Measurements from ENCODE around the gene MRGPRG. TPM values are rescaled to one million over a fixed set of nuclear protein-coding genes. Genes with fewer than 3 reads are reported as not detected.

Gene MRGPRG
- polyA plus RNA-seq, 1 donor, result not detected

DNA sequence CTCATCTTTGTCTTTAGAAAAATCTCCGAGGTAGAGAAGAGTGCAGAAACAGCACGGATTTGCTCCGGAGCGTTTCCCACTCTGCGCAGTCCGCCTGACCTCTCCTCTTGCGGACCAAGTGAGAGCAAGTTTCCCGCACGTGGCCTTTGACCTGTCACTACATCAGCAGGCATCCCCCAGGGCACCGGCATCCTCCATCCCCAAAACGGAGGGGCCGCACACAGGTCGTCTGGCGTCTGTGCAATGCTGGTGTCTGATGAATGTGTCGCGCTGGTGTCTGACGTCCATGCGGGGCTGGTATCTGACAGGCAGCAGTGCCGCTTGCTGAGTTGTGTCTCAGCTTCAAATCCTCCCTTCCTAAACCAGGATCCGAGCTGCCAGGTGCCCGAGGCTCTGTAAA lies 14.3 kb upstream of the MRGPRG start:
- Histone ChIP-seq H3K36me3 (ENCODE audit: control insufficient read depth, insufficient read depth, low read length) (no peaks in the 10 kb centered on the region), H3K27me3 (ENCODE audit: control insufficient read depth, insufficient read depth, low read length) (peaks cover 48% of the 10 kb centered on the region), H3K4me3 (ENCODE audit: low read length) (no peak overlapping the region), H3K27ac (ENCODE audit: low read length) (no peak overlapping the region), H3K9me3 (ENCODE audit: control insufficient read depth, low read depth, low read length) (no peaks in the 10 kb centered on the region), H3K4me1 (ENCODE audit: control insufficient read depth, insufficient read depth, low read length) (no peaks in the 10 kb centered on the region)
- no CpG with 5 or more reads among the region's 21 CpGs for WGBS (ENCODE audit: insufficient coverage, low lambda C conversion rate)
- DNase-seq, result no peak

DNA sequence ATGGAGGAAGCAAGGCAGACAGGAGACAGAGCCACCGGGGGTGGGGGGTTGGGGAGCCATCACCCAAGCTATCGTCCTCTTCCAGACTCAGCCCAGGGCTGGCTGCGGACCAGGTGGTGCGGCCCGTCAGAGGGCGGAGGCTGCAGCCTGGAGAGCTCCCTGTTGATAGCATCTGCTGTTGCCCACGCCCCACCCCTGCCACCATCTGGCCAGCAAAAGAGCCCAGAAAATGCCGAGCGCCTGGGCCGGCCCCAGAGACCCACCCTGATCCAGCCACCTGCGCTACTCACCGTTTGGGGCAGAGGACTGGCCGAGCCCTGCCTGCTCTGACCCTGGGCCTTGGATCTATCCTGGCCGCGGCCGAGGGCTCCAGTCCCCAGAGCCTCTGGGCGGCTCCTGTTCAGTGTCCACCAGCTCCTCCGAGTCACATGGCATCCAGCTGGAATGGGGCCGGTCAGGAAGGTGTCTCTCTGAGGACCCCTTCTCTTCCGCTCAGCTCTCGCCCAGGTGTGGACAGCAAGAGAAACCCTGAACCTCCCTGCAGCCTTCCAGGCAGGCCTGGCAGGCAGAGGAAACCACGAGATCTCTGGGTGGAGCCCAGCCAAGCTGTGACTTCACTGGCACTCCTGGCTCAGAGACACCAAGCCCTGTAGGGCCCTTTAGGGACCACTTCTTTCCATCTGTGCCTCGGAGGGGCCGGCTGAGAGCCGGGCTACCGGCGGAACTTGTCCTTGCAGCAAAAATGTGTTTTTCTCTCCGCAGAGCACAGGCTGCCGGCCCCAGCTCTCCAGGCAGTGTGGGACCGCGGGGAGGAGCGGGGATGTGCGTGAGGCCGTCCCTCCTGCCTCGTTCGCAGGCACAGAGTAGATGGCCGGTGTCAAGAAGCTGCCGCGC lies 13.5 kb upstream of the MRGPRG start, which contains the start of gene MRGPRE:
Gene MRGPRE (minus strand): TSS at position 567 of the 894 bp plus-strand sequence. CDS start 3,618 bp downstream, outside the sequence.
- H3K27me3 ChIP-seq (ENCODE audit: control insufficient read depth, insufficient read depth, low read length), result peaks cover 48% of the 10 kb centered on the region
- no peak for DNase-seq

DNA sequence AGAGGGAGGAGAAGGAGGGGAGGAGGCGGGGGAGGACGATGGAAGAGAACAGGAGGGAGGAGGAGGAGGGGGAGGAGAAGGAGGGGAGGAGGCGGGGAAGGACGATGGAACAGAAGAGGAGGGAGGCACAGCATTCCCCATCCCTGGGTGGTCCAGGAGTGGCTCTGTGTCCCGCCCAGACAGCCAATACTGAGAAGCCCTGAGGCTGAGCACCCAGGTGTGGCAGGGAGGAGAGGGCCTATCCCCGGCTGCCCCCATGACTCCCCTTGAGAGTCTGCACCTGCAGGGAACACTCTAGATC lies 12.9 kb upstream of the MRGPRG start:
- Histone ChIP-seq H3K9me3 (ENCODE audit: control insufficient read depth, low read depth, low read length) (no peaks in the 10 kb centered on the region), H3K36me3 (ENCODE audit: control insufficient read depth, insufficient read depth, low read length) (no peaks in the 10 kb centered on the region), H3K4me3 (ENCODE audit: low read length) (no peak overlapping the region), H3K27ac (ENCODE audit: low read length) (no peak overlapping the region), H3K4me1 (ENCODE audit: control insufficient read depth, insufficient read depth, low read length) (no peaks in the 10 kb centered on the region), H3K27me3 (ENCODE audit: control insufficient read depth, insufficient read depth, low read length) (peaks cover 48% of the 10 kb centered on the region)
- DNase-seq, result no peak
- WGBS (ENCODE audit: insufficient coverage, low lambda C conversion rate), result no CpG with 5 or more reads among the region's 6 CpGs

More for the DNA sequence above, 13.5 kb upstream of the MRGPRG start, which contains the start of gene MRGPRE:
- Histone ChIP-seq H3K9me3 (ENCODE audit: control insufficient read depth, low read depth, low read length) (no peaks in the 10 kb centered on the region), H3K27ac (ENCODE audit: low read length) (no peak within 1 kb of the TSS), H3K4me3 (ENCODE audit: low read length) (no peak within 1 kb of the TSS), H3K36me3 (ENCODE audit: control insufficient read depth, insufficient read depth, low read length) (no peaks in the 10 kb centered on the region), H3K4me1 (ENCODE audit: control insufficient read depth, insufficient read depth, low read length) (no peaks in the 10 kb centered on the region)
- no CpG with 5 or more reads among the region's 39 CpGs for WGBS (ENCODE audit: insufficient coverage, low lambda C conversion rate)

DNA sequence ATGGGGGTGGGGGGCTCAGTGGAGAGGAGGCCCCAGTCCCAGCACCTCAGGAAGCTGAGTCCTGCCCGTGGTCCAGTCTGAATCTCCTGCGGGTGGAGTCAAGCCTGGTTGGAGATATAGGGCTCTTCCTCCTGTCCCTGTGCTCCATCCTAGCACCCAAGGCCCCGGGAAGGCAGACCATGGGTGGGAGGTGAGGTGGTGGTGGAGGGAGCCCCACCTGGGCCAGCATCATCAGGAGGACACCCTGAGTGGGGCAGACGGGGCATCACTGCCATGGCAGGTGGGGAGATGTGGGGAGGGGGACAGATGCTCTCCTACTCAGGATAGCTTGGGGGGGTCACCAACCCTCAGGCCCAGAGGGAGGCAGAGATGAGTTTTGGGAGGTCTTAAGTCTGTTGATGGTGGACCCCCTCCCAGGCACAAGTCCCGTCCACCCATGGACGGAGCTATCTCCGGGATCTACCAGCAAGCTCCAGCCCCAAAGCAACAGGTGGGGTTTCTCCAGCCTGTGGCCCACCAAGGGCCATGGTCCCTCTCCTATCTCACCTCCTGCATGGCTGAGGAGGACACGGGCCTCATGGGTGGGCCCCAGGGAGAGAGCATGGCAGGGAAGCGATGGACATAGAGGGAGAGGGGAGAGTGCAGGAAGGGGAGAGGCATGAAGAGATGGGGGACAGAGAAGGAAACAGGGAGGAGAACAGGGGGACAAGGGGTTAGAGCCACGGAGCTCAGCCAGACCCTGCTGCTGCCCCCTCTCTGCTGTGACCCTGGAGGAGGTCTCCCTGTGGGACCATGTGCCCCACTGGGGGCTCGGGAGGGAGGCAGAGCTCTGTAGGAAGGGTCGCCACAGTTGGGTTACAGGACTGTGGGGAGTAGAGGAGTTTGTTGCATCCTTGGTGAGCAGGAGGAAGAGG lies 12.3 kb upstream of the MRGPRG start:
- DNase-seq, result no peak
- no peak overlapping the region for H3K27ac ChIP-seq (ENCODE audit: low read length)
- H3K4me3 ChIP-seq (ENCODE audit: low read length), result no peak overlapping the region
- peaks cover 48% of the 10 kb centered on the region for H3K27me3 ChIP-seq (ENCODE audit: control insufficient read depth, insufficient read depth, low read length)
- no CpG with 5 or more reads among the region's 12 CpGs for WGBS (ENCODE audit: insufficient coverage, low lambda C conversion rate)
- no peaks in the 10 kb centered on the region for H3K36me3 ChIP-seq (ENCODE audit: control insufficient read depth, insufficient read depth, low read length)
- no peaks in the 10 kb centered on the region for H3K4me1 ChIP-seq (ENCODE audit: control insufficient read depth, insufficient read depth, low read length)
- no peaks in the 10 kb centered on the region for H3K9me3 ChIP-seq (ENCODE audit: control insufficient read depth, low read depth, low read length)

DNA sequence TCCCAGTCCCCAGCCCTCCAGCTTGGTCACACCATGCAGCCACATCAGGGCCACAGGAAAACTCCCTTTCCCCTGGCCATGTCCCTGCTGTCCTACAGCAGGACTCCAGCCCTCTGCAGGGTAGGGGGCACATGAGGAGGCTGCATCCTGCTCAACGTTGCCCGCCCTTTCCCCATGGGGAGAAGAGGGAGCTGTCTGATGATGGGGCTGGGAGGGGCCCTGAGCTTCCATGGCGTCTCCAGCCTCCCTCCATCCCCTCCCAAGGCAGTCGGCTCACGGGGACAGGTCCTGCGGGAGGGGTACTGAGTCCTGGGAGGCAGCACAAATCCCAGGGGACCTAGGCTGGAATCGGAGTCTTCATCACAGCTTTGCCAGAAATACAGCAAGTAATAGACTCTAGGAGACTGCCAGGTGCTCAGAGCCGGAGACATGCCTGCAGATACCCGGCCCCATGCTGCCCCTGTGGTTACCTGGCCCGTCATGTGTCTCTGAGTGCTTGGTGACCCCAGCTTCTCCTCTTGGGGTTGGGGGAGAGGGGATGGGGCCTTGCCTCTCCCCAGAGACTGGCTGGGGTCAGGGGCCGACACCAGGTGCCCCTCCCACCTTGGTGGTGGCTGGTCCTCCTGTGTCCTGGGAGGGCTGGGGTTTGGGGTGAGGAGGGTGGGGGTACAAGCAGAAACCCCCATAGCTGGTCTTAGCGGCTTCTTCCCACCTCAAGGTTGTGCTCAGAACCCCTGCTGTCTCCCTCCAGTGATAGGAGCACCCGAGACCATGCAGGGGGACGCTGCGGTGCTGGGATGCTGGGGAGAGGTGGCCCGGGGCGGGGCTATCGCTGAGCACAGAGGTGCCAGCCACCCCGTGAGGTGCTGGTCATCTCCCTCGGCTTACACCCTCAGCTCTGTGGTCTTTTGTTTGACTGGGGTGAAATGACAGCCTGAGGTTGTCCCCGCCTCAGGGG lies 11.3 kb upstream of the MRGPRG start:
- WGBS (ENCODE audit: insufficient coverage, low lambda C conversion rate), result no CpG with 5 or more reads among the region's 21 CpGs
- Histone ChIP-seq H3K4me3 (ENCODE audit: low read length) (no peak overlapping the region), H3K27me3 (ENCODE audit: control insufficient read depth, insufficient read depth, low read length) (peaks cover 47% of the 10 kb centered on the region), H3K36me3 (ENCODE audit: control insufficient read depth, insufficient read depth, low read length) (no peaks in the 10 kb centered on the region), H3K27ac (ENCODE audit: low read length) (no peak overlapping the region), H3K4me1 (ENCODE audit: control insufficient read depth, insufficient read depth, low read length) (no peaks in the 10 kb centered on the region), H3K9me3 (ENCODE audit: control insufficient read depth, low read depth, low read length) (no peaks in the 10 kb centered on the region)
- no peak for DNase-seq

DNA sequence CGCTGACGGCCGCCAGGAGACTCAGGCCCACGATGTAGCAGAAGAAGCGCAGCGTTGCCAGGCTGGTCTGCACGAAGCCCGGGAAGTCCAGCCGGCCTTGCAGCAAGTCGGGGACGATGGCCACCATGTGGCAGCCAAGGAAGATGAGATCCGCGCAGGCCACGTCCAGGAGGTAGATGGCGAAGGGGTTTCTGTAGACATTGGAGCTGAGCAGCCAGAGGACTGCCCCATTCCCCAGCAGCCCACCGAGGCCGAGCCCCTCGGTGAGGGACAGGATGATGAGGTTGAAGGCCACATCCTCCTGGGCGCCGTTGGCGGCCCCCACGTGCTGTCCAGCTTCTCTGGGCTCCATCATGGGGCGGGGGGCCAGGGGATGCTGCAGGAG lies 9.8 kb upstream of the MRGPRG start:
- WGBS (ENCODE audit: insufficient coverage, low lambda C conversion rate), result no CpG with 5 or more reads among the region's 23 CpGs
- Histone ChIP-seq H3K9me3 (ENCODE audit: control insufficient read depth, low read depth, low read length) (no peaks in the 10 kb centered on the region), H3K36me3 (ENCODE audit: control insufficient read depth, insufficient read depth, low read length) (no peaks in the 10 kb centered on the region), H3K4me1 (ENCODE audit: control insufficient read depth, insufficient read depth, low read length) (no peaks in the 10 kb centered on the region), H3K4me3 (ENCODE audit: low read length) (no peak overlapping the region), H3K27ac (ENCODE audit: low read length) (no peak overlapping the region), H3K27me3 (ENCODE audit: control insufficient read depth, insufficient read depth, low read length) (peaks cover 51% of the 10 kb centered on the region)
- no peak for DNase-seq

DNA sequence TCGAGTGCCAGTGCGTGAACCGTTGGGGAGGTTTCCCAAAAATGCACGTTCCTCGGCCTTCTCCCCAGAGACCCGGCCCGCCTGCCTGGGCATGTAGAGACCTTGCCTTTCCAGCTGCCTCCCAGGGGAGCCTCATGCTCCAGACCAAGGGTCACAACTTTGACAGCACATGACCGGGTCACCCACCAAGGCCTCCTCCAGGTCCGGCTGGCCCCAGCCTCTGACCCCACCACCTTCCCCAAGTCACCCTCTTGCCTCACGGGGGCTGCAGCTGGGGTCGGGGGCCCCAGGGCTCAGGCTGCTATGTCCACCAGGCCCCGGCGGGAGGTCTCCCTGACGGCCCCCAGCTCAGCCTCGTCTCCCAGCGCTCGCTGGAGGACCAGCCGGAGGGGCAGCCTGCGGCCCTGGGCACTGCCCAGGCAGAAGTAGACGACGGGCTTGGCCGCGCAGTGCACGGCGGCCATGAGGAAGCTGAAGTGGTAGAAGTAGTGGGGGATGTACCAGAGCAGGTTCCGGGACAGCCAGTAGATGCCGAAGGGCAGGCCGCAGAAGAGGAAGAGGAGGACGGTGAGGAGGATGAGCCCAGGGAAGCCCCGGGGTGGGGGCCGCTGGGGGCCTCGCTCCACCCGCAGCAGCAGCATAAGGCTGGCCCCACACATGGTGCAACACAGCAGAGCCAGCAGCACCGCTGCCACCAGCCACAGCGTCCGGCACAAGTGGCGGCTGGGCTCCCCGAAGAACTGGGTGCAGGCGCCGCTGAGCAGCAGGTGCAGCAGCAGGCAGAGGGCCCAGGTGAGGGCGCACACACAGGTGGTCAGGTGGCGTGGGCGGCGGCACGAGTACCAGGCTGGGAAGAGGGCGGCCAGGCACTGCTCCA lies 9.2 kb upstream of the MRGPRG start:
- no peak for DNase-seq

DNA sequence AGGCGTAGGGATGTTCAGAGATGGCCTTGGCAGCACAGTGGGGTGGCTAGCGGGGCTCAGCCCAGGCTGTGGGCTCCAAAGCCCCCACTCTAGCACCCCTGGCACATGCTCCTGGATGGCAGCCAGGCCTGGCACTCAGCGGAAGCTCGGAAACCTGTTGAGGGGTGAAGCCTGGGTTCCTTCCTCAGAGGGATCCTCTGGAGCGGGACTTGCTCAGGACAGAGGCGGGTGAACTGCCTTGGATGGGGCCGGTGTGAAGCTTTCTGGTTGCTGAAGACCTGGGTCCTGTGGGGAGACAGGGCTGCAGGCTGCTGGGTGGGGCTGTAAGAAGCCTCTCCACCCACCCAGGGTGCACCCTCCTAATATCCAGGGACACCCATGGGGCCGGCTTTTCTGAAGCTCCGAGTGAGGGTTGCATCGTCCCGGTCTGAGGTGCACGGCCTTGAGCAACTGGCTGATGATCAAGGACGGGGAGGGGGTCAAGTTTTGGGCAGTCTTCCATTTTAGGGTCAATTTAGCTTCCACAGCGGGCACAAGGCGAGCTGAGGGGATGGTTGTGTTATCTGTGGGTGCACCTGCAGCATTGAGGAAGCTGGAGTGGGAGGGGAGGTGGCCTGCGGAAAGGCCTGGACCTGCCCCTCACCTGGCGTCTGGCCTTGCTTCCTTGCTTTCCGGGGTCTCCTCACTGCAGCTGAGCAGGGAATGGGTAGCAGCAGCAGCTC lies 8.4 kb upstream of the MRGPRG start:
- WGBS (ENCODE audit: insufficient coverage, low lambda C conversion rate), result no CpG with 5 or more reads among the region's 18 CpGs
- DNase-seq, result no peak
- Histone ChIP-seq H3K4me3 (ENCODE audit: low read length) (no peak overlapping the region), H3K36me3 (ENCODE audit: control insufficient read depth, insufficient read depth, low read length) (no peaks in the 10 kb centered on the region), H3K27me3 (ENCODE audit: control insufficient read depth, insufficient read depth, low read length) (peaks cover 46% of the 10 kb centered on the region), H3K27ac (ENCODE audit: low read length) (no peak overlapping the region), H3K9me3 (ENCODE audit: control insufficient read depth, low read depth, low read length) (no peaks in the 10 kb centered on the region), H3K4me1 (ENCODE audit: control insufficient read depth, insufficient read depth, low read length) (no peaks in the 10 kb centered on the region)

More for the DNA sequence above, 9.2 kb upstream of the MRGPRG start:
- H3K27ac ChIP-seq (ENCODE audit: low read length), result no peak overlapping the region
- H3K36me3 ChIP-seq (ENCODE audit: control insufficient read depth, insufficient read depth, low read length), result no peaks in the 10 kb centered on the region
- no peaks in the 10 kb centered on the region for H3K4me1 ChIP-seq (ENCODE audit: control insufficient read depth, insufficient read depth, low read length)
- H3K9me3 ChIP-seq (ENCODE audit: control insufficient read depth, low read depth, low read length), result no peaks in the 10 kb centered on the region
- WGBS (ENCODE audit: insufficient coverage, low lambda C conversion rate), result 73% methylated on average over 3 of the region's 46 CpGs
- H3K4me3 ChIP-seq (ENCODE audit: low read length), result no peak overlapping the region
- peaks cover 47% of the 10 kb centered on the region for H3K27me3 ChIP-seq (ENCODE audit: control insufficient read depth, insufficient read depth, low read length)

Measured in large intestine (tissue), 3 donors.